HUES64 (cell line): Measurements from ENCODE around the gene DPP8.

Experiments
- H3K27ac ChIP-seq: 2 replicates; pipeline ENCODE4 v1.7.0; 2013; ENCODE audit warnings: low read depth, low read length, inconsistent platforms
- H3K27me3 ChIP-seq: 2 replicates; pipeline ENCODE4 v1.6.1; 2013; ENCODE audit warnings: mild to moderate bottlenecking, low read length; ENCODE audit not compliant: insufficient read depth
- H3K36me3 ChIP-seq: 2 replicates; pipeline ENCODE4 v1.6.1; 2013; ENCODE audit warnings: mild to moderate bottlenecking, low read length; ENCODE audit not compliant: insufficient read depth
- H3K4me1 ChIP-seq: 2 replicates; pipeline ENCODE4 v1.6.1; 2013; ENCODE audit warnings: mild to moderate bottlenecking, low read length, moderate library complexity; ENCODE audit not compliant: insufficient read depth
- H3K4me3 ChIP-seq: 2 replicates; pipeline ENCODE4 v1.5.1; 2013; ENCODE audit warnings: mild to moderate bottlenecking, low read length, moderate library complexity
- H3K9ac ChIP-seq: 2 replicates; pipeline ENCODE4 v1.6.1; 2013; ENCODE audit warnings: mild to moderate bottlenecking, low read depth, low read length
- H3K9me3 ChIP-seq: 2 replicates; pipeline ENCODE4 v1.6.1; 2013; ENCODE audit warnings: low read depth, low read length; ENCODE audit not compliant: insufficient read depth
- WGBS: fragments of 150-250, 120-280 bp; methylation state at CpG from one replicate; pipeline ENCODE4 v1.1.7; 2013; ENCODE audit warnings: missing lambda C conversion rate; 5-methylcytosine and 5-hydroxymethylcytosine counted together

The DPP8 gene

DNA sequence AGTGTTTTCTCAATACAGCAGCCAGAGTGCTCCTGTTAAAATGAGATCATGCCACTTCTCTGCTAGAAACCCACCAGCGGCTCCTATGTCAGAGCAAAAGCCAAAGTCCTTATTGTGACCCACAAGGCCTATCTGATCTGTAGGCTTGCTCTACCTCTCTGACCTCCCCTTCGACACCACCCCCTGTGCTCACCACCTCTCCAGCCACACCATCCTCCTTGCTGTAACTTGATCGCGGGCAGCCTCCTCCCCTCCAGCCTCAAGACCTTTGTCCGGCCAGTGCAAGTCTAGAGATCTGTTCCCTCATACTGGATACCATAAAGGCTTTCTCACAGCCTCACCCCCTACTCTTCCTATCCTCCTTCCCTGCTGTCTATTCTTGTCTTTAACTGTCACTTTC is 92.8 kb downstream of the DPP8 start:
- WGBS = 63% methylated on average over 5 of the region's 5 CpGs
- peaks cover 24% of the 10 kb centered on the region for H3K4me1 ChIP-seq
- no peak overlapping the region for H3K4me3 ChIP-seq
- no peak overlapping the region for H3K27ac ChIP-seq
- 0 out of 2 replicates have a peak, but pooled peaks cover 8% of the 10 kb centered on the region for H3K27me3 ChIP-seq
- H3K9ac ChIP-seq = no peak overlapping the region
- no peaks in the 10 kb centered on the region for H3K9me3 ChIP-seq
- no peaks in the 10 kb centered on the region for H3K36me3 ChIP-seq

DNA sequence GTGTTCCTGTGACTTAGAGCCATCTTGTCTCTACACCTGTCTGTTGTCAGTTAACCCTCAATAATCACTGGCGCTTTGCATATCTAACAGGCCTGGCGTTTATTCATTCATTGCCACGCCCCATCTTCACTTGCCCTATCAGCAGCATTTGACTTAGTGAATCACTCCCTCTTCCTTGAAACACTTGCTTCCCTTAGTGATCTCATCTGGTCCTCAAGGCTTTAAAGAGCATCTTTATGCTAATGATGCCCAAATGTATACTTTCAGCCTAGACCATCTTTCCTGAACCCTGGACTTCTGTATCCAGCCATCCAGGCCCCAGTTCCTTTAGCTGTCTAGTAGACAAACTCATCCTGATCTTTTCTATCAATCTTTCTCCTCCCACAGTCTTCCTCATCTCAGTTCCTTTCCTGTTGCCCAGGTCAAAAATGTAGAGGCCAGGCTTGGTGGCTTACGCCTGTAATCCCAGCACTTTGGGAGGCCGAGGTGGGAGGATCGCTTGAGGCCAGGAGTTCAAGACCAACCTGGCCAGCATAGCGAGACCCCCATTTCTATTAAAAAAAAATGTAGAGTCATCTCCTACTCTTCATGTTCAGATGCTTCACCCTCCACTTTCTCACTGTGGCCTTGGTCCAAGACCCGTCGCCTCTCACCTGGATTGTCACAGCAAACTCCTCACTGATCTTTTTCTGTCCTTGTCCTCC is 93.4 kb downstream of the DPP8 start:
- H3K4me3 ChIP-seq = peak overlapping the region; percentile 64; the same call in 1 of the 2 replicates
- H3K4me1 ChIP-seq = peaks cover 30% of the 10 kb centered on the region
- 0 out of 2 replicates have a peak, but pooled peaks cover 8% of the 10 kb centered on the region for H3K27me3 ChIP-seq
- H3K9ac ChIP-seq = no peak overlapping the region
- H3K9me3 ChIP-seq = no peaks in the 10 kb centered on the region
- H3K36me3 ChIP-seq = no peaks in the 10 kb centered on the region
- H3K27ac ChIP-seq = no peak overlapping the region
- 84% methylated on average over 9 of the region's 9 CpGs for WGBS

- Histone ChIP-seq H3K27ac (peak overlapping the region; percentile 7; the same call in 1 of the 2 replicates), H3K4me3 (peak overlapping the region; percentile 64), H3K36me3 (no peaks in the 10 kb centered on the region), H3K9ac (peak overlapping the region; percentile 82), H3K4me1 (peaks cover 37% of the 10 kb centered on the region), H3K27me3 (0 out of 2 replicates have a peak, but pooled peaks cover 8% of the 10 kb centered on the region), H3K9me3 (no peaks in the 10 kb centered on the region)
- WGBS = 13% methylated on average over 28 of the region's 28 CpGs
Observed at GRCh38 chr15:65423150-65423975, 94.1 kb downstream of the DPP8 start.

DNA sequence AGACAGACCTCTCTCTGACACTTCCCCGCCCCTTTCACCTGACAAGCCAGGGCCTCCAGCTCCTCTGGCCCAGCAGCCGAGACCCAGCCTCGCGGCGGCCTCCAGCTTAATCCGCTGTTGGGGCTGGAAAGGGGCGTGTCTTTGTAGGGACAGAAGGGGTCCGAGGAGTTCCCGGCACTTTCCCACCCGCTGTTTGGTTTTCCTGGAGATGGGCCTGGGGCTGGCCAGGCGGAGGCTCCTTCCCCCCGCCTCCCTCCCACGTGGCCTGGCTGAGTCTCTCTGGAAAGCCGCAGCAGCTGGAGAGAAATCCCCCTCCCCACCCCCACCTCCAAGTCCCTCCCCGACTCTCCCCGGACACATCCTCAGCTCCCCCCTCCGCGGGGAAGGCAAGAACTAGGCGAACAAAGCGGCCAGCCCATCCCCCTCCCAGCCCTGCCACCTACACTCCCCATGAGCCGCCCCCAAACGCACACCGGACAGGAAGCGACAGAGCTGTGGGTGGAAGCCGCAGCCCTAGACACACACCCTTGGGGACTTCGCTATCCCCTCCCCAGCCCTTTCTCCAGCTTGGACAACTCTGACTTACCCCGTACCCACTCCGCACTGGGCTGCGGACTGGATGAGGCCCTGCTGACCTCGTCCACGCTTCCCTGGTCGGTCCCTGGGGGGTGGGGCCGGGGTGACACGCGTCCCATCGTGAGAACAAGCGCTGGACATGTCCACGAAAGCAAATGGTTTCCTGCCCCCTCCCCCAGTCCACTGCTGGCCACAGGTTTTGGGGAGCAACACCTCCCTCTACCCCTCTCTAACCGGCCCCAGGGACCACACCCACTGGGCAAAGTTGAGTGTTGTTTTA is 95.9 kb downstream of the DPP8 start:
- Histone ChIP-seq H3K36me3 (no peaks in the 10 kb centered on the region), H3K4me3 (peak overlapping the region; percentile 72), H3K27ac (peak overlapping the region; percentile 92), H3K9ac (peak overlapping the region; percentile 76), H3K27me3 (0 out of 2 replicates have a peak, but pooled peaks cover 8% of the 10 kb centered on the region), H3K4me1 (peaks cover 54% of the 10 kb centered on the region), H3K9me3 (no peaks in the 10 kb centered on the region)
- 0% methylated on average over 39 of the region's 39 CpGs for WGBS

DNA sequence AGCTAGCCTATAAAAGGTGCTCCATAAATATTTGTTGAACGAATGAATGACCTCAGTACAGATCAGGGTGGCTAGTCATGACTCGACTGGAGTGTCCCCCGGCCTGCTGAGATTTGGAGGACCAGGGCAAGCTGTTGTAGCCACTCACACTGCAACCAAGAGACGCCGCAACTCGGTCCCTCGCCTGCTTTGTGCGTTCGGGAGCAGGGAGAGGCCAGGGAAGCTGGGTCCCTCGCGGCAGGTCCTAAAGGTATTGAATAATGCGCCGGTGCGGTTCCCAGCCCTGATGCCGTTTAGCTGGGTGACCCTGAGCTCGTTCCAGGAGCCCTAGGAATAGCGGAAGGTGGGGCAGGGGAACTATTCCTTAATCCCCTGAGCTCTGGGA is 96.5 kb downstream of the DPP8 start:
- H3K9ac ChIP-seq = peak overlapping the region; percentile 13
- H3K36me3 ChIP-seq = no peaks in the 10 kb centered on the region
- H3K9me3 ChIP-seq = no peaks in the 10 kb centered on the region
- H3K4me3 ChIP-seq = peak overlapping the region; percentile 72
- H3K27me3 ChIP-seq = 0 out of 2 replicates have a peak, but pooled peaks cover 8% of the 10 kb centered on the region
- peak overlapping the region; percentile 92; the same call in 1 of the 2 replicates for H3K27ac ChIP-seq
- WGBS = 6% methylated on average over 17 of the region's 17 CpGs
- peaks cover 58% of the 10 kb centered on the region for H3K4me1 ChIP-seq

GRCh38 chr15:65418596-65418995 is 98.9 kb downstream of the DPP8 start:
- Histone ChIP-seq H3K27me3 (0 out of 2 replicates have a peak, but pooled peaks cover 3% of the 10 kb centered on the region), H3K9ac (no peak overlapping the region), H3K4me3 (no peak overlapping the region), H3K9me3 (no peaks in the 10 kb centered on the region), H3K36me3 (no peaks in the 10 kb centered on the region), H3K27ac (no peak overlapping the region), H3K4me1 (peaks cover 70% of the 10 kb centered on the region)
- WGBS = 81% methylated on average over 2 of the region's 2 CpGs

- Histone ChIP-seq H3K36me3 (no peaks in the 10 kb centered on the region), H3K4me1 (peaks cover 78% of the 10 kb centered on the region), H3K27ac (peak overlapping the region; percentile 96), H3K9ac (peak overlapping the region; percentile 60), H3K4me3 (peak overlapping the region; percentile 27), H3K27me3 (no peaks in the 10 kb centered on the region), H3K9me3 (no peaks in the 10 kb centered on the region)
- WGBS = 10% methylated on average over 8 of the region's 8 CpGs
Observed at GRCh38 chr15:65416845-65417416, 100.6 kb downstream of the DPP8 start.

DNA sequence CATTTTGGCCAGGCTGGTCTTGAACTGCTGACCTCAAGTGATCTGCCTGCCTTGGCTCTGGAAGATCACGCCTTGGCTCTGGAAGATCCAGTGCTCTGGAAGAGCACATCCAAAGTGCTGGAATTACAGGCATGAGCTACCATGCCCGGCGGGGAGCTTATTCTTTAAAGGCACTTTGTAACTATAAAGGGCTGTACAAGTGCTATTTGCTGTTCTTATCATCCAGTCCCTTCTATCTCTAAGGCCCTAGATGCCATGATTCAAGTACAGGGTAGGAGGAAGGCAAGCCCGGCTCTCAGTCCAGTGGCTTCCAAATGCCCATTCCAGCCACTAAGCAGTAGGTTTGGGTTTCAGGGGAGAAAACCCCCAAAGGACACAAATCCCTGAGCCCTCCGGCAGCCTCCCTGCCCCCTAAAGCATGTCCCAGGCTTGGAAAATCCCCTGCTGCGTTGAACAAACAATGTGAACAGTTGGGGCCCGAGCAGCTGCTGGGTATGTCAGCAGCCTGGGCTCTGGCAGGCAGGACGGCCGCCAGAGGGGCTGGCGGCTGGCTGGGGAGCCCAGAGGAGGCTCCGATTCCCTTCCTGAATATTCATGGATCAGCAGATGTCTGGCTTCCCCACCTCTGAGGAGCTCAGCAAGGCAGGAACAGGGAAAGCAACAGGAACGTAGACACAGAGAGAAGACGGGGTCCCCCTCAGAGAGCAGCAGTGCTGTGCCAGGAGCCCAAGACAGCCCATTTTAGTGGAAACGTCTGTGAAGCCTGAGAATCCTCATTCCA is 102.5 kb downstream of the DPP8 start:
- Histone ChIP-seq H3K27ac (peak overlapping the region; percentile 93), H3K4me1 (peaks cover 85% of the 10 kb centered on the region), H3K4me3 (peak overlapping the region; percentile 29), H3K36me3 (0 out of 2 replicates have a peak, but pooled peaks cover under 1% of the 10 kb centered on the region), H3K9me3 (no peaks in the 10 kb centered on the region), H3K9ac (peak overlapping the region; percentile 34), H3K27me3 (no peaks in the 10 kb centered on the region)
- 11% methylated on average over 14 of the region's 14 CpGs for WGBS

- Histone ChIP-seq H3K27ac (no peak overlapping the region), H3K4me3 (no peak overlapping the region), H3K4me1 (peaks cover 73% of the 10 kb centered on the region), H3K36me3 (0 out of 2 replicates have a peak, but pooled peaks cover 3% of the 10 kb centered on the region), H3K9me3 (no peaks in the 10 kb centered on the region), H3K9ac (no peak overlapping the region), H3K27me3 (no peaks in the 10 kb centered on the region)
- WGBS = 92% methylated on average over 6 of the region's 6 CpGs
Observed at GRCh38 chr15:65413760-65414144, 103.7 kb downstream of the DPP8 start.
